ENCODE results near the gene FASN.

The FASN gene

GRCh38 chr17:82128287-82128686, 30.3 kb upstream of the FASN start:
- 79 to 86% methylated on average over 15 of the region's 15 CpGs for WGBS, 2 experiments
- no peaks in the 10 kb centered on the region for H3K4me1 ChIP-seq (ENCODE audit: control insufficient read depth, insufficient read depth, low read length)
- H3K4me3 ChIP-seq (ENCODE audit: insufficient read depth, low read depth, low read length) = no peak overlapping the region
- no peaks in the 10 kb centered on the region for H3K9me3 ChIP-seq (ENCODE audit: control insufficient read depth, low read length)
- no peaks in the 10 kb centered on the region for H3K27me3 ChIP-seq (ENCODE audit: control insufficient read depth, insufficient read depth, low read length, poor library complexity, severe bottlenecking)
- H3K27ac ChIP-seq (ENCODE audit: insufficient read depth, low read depth, low read length, poor library complexity, severe bottlenecking) = no peak overlapping the region
- no peaks in the 10 kb centered on the region for H3K36me3 ChIP-seq (ENCODE audit: control insufficient read depth, insufficient read depth, low read length)

- Histone ChIP-seq H3K4me1 (ENCODE audit: control insufficient read depth, insufficient read depth, low read length) (no peaks in the 10 kb centered on the region), H3K4me3 (ENCODE audit: insufficient read depth, low read depth, low read length) (no peak overlapping the region), H3K27ac (ENCODE audit: insufficient read depth, low read depth, low read length, poor library complexity, severe bottlenecking) (no peak overlapping the region), H3K36me3 (ENCODE audit: control insufficient read depth, insufficient read depth, low read length) (no peaks in the 10 kb centered on the region), H3K27me3 (ENCODE audit: control insufficient read depth, insufficient read depth, low read length, poor library complexity, severe bottlenecking) (no peaks in the 10 kb centered on the region), H3K9me3 (ENCODE audit: control insufficient read depth, low read length) (no peaks in the 10 kb centered on the region)
- WGBS, 2 experiments = 92 to 95% methylated on average over 9 of the region's 9 CpGs
Observed at GRCh38 chr17:82127704-82128103, 29.7 kb upstream of the FASN start.

- no peaks in the 10 kb centered on the region for H3K27me3 ChIP-seq (ENCODE audit: control insufficient read depth, insufficient read depth, low read length, poor library complexity, severe bottlenecking)
- H3K9me3 ChIP-seq (ENCODE audit: control insufficient read depth, low read length) = no peaks in the 10 kb centered on the region
- H3K27ac ChIP-seq (ENCODE audit: insufficient read depth, low read depth, low read length, poor library complexity, severe bottlenecking) = no peak overlapping the region
- 95 to 97% methylated on average over 11 of the region's 11 CpGs for WGBS, 2 experiments
- H3K4me1 ChIP-seq (ENCODE audit: control insufficient read depth, insufficient read depth, low read length) = no peaks in the 10 kb centered on the region
- H3K4me3 ChIP-seq (ENCODE audit: insufficient read depth, low read depth, low read length) = no peak overlapping the region
- no peaks in the 10 kb centered on the region for H3K36me3 ChIP-seq (ENCODE audit: control insufficient read depth, insufficient read depth, low read length)
Observed at GRCh38 chr17:82127315-82127595, 29.2 kb upstream of the FASN start.

- WGBS, 2 experiments = 95% methylated on average over 35 of the region's 35 CpGs
- no peak overlapping the region for H3K4me3 ChIP-seq (ENCODE audit: insufficient read depth, low read depth, low read length)
- no peaks in the 10 kb centered on the region for H3K27me3 ChIP-seq (ENCODE audit: control insufficient read depth, insufficient read depth, low read length, poor library complexity, severe bottlenecking)
- no peak overlapping the region for H3K27ac ChIP-seq (ENCODE audit: insufficient read depth, low read depth, low read length, poor library complexity, severe bottlenecking)
- H3K36me3 ChIP-seq (ENCODE audit: control insufficient read depth, insufficient read depth, low read length) = no peaks in the 10 kb centered on the region
- no peaks in the 10 kb centered on the region for H3K9me3 ChIP-seq (ENCODE audit: control insufficient read depth, low read length)
- H3K4me1 ChIP-seq (ENCODE audit: control insufficient read depth, insufficient read depth, low read length) = no peaks in the 10 kb centered on the region
Observed at GRCh38 chr17:82126556-82127314, 28.7 kb upstream of the FASN start.

- H3K27me3 ChIP-seq (ENCODE audit: control insufficient read depth, insufficient read depth, low read length, poor library complexity, severe bottlenecking) = no peaks in the 10 kb centered on the region
- H3K9me3 ChIP-seq (ENCODE audit: control insufficient read depth, low read length) = no peaks in the 10 kb centered on the region
- H3K4me1 ChIP-seq (ENCODE audit: control insufficient read depth, insufficient read depth, low read length) = peaks cover 6% of the 10 kb centered on the region
- H3K36me3 ChIP-seq (ENCODE audit: control insufficient read depth, insufficient read depth, low read length) = no peaks in the 10 kb centered on the region
- H3K4me3 ChIP-seq (ENCODE audit: insufficient read depth, low read depth, low read length) = no peak overlapping the region
- WGBS, 2 experiments = 86 to 91% methylated on average over 4 of the region's 4 CpGs
- H3K27ac ChIP-seq (ENCODE audit: insufficient read depth, low read depth, low read length, poor library complexity, severe bottlenecking) = no peak overlapping the region
Observed at GRCh38 chr17:82124101-82124500, 26.1 kb upstream of the FASN start.

DNA sequence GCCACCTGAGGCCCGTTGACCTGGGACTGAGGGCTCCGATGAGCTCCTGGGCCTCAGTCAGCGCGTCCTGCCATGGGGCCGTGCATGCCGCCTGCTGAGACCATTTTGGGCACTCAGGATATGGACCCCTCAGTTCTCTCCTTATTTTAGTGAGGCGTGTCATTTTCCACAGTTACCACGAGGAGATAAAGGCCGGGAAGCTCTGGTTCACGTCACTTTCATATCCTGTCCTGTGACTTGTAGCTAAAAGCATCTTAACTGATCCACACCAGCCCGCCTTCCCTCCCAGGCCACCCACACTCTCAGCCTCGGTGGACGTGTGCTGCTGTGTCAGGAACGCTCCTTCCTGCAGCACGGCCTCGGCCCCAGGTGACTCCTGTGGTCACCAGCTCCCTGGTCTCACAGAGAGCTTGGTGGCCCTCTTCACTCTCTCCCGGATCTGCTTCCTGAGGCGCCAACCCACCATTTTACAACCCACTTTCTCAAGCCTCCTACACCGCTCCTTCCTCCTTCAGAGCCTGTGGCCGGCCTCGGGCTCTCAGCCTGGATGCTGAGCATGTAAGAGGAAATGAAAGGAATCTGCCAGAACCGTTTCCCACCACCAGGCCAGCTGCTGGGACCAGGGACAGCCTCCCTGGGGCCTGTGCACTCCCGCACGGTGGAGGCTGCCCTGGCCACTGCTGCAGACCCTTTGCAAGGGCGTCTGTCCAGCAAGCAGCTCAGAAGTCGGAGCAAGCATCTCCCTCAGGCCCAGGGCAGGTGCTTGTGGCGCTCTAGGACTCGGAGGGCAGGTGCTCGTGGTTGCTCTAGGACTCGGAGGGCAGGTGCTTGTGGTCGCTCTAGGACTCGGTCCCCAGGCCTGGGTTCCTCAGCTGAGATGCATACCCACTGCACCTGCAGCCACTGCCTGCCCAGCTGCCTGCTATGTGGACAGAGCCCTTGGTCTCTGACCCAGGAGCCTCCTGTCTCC, 23.9 kb upstream of the FASN start:
- Histone ChIP-seq H3K4me1 (ENCODE audit: control insufficient read depth, insufficient read depth, low read length) (peaks cover 23% of the 10 kb centered on the region), H3K9me3 (ENCODE audit: control insufficient read depth, low read length) (no peaks in the 10 kb centered on the region), H3K27me3 (ENCODE audit: control insufficient read depth, insufficient read depth, low read length, poor library complexity, severe bottlenecking) (no peaks in the 10 kb centered on the region), H3K4me3 (ENCODE audit: insufficient read depth, low read depth, low read length) (no peak overlapping the region), H3K27ac (ENCODE audit: insufficient read depth, low read depth, low read length, poor library complexity, severe bottlenecking) (no peak overlapping the region), H3K36me3 (ENCODE audit: control insufficient read depth, insufficient read depth, low read length) (no peaks in the 10 kb centered on the region)
- whole genome bisulfite sequencing, 2 experiments = 92 to 93% methylated on average over 32 of the region's 32 CpGs

- Histone ChIP-seq H3K27ac (ENCODE audit: insufficient read depth, low read depth, low read length, poor library complexity, severe bottlenecking) (no peak overlapping the region), H3K4me3 (ENCODE audit: insufficient read depth, low read depth, low read length) (no peak overlapping the region), H3K4me1 (ENCODE audit: control insufficient read depth, insufficient read depth, low read length) (peaks cover 30% of the 10 kb centered on the region), H3K36me3 (ENCODE audit: control insufficient read depth, insufficient read depth, low read length) (no peaks in the 10 kb centered on the region), H3K27me3 (ENCODE audit: control insufficient read depth, insufficient read depth, low read length, poor library complexity, severe bottlenecking) (no peaks in the 10 kb centered on the region), H3K9me3 (ENCODE audit: control insufficient read depth, low read length) (no peaks in the 10 kb centered on the region)
- WGBS, 2 experiments = 89 to 96% methylated on average over 4 of the region's 4 CpGs
Observed at GRCh38 chr17:82121246-82121645, 23.2 kb upstream of the FASN start.

DNA sequence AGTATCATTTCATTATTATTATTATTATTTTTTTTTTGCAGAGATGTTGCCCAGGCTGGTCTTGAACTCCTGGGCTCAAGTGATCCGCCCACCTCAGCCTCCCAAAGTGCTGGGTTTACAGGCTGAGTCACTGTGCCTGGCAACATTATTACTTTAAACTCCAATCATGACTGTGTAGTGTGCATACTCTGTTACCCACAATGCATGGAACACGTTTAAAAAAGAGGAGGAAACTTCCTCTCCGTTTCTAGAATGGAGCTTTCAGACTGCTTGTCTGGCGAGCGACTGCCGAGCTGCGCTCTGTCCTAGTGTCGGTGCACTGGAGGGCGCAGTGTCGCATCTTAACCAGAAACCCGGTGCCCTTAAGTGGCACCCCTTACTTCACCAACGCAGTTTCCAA, 22.1 kb upstream of the FASN start:
- no peaks in the 10 kb centered on the region for H3K36me3 ChIP-seq (ENCODE audit: control insufficient read depth, insufficient read depth, low read length)
- peaks cover 32% of the 10 kb centered on the region for H3K4me1 ChIP-seq (ENCODE audit: control insufficient read depth, insufficient read depth, low read length)
- H3K4me3 ChIP-seq (ENCODE audit: insufficient read depth, low read depth, low read length) = no peak overlapping the region
- H3K27me3 ChIP-seq (ENCODE audit: control insufficient read depth, insufficient read depth, low read length, poor library complexity, severe bottlenecking) = no peaks in the 10 kb centered on the region
- H3K27ac ChIP-seq (ENCODE audit: insufficient read depth, low read depth, low read length, poor library complexity, severe bottlenecking) = no peak overlapping the region
- WGBS, 2 experiments = 92 to 94% methylated on average over 12 of the region's 12 CpGs
- H3K9me3 ChIP-seq (ENCODE audit: control insufficient read depth, low read length) = no peaks in the 10 kb centered on the region

- WGBS, 2 experiments = 34 to 46% methylated on average over 8 to 9 of the region's 12 CpGs
- H3K4me1 ChIP-seq (ENCODE audit: control insufficient read depth, insufficient read depth, low read length) = peaks cover 32% of the 10 kb centered on the region
- no peak overlapping the region for H3K4me3 ChIP-seq (ENCODE audit: insufficient read depth, low read depth, low read length)
- H3K27ac ChIP-seq (ENCODE audit: insufficient read depth, low read depth, low read length, poor library complexity, severe bottlenecking) = no peak overlapping the region
- H3K27me3 ChIP-seq (ENCODE audit: control insufficient read depth, insufficient read depth, low read length, poor library complexity, severe bottlenecking) = no peaks in the 10 kb centered on the region
- H3K9me3 ChIP-seq (ENCODE audit: control insufficient read depth, low read length) = no peaks in the 10 kb centered on the region
- H3K36me3 ChIP-seq (ENCODE audit: control insufficient read depth, insufficient read depth, low read length) = no peaks in the 10 kb centered on the region
Observed at GRCh38 chr17:82118815-82119380, 20.9 kb upstream of the FASN start.

- H3K27ac ChIP-seq (ENCODE audit: insufficient read depth, low read depth, low read length, poor library complexity, severe bottlenecking) = peak overlapping the region; percentile 3
- no peak overlapping the region for H3K4me3 ChIP-seq (ENCODE audit: insufficient read depth, low read depth, low read length)
- 91 to 93% methylated on average over 18 of the region's 18 CpGs for WGBS, 2 experiments
- no peaks in the 10 kb centered on the region for H3K27me3 ChIP-seq (ENCODE audit: control insufficient read depth, insufficient read depth, low read length, poor library complexity, severe bottlenecking)
- H3K9me3 ChIP-seq (ENCODE audit: control insufficient read depth, low read length) = no peaks in the 10 kb centered on the region
- peaks cover 32% of the 10 kb centered on the region for H3K4me1 ChIP-seq (ENCODE audit: control insufficient read depth, insufficient read depth, low read length)
- H3K36me3 ChIP-seq (ENCODE audit: control insufficient read depth, insufficient read depth, low read length) = no peaks in the 10 kb centered on the region
Observed at GRCh38 chr17:82118168-82118814, 20.3 kb upstream of the FASN start.
